ENCODE data around the gene PHLDB2.

The PHLDB2 gene

DNA sequence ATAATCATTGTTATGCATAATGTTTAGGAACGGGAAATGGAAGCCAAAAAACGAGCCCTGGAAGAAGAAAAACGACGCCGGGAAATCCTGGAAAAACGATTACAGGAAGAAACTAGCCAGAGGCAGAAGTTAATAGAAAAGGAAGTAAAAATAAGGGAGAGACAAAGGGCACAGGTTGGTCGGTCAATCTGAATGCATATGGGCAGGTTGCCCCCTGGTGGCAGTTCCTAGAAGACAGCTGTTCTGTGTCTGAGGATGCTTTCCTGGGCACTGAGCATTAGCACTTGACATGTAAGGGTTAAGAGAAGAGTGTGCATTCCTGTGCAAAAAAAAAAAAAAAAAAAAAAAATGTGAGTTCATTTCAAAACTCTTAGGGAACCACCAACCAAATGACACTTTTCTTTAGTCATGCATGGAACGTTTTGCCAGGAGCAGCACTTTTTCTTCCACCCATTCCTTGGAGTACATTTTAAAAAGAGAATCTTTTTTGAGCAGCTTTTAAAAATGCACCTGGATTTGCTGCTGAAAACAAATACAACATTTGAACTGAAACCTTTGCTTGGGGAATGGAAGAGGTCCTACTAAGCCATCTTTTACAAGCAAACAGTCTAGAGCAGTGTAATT is 108.7 kb downstream of the PHLDB2 start:
- DNase-seq: peak; percentile 77

DNA sequence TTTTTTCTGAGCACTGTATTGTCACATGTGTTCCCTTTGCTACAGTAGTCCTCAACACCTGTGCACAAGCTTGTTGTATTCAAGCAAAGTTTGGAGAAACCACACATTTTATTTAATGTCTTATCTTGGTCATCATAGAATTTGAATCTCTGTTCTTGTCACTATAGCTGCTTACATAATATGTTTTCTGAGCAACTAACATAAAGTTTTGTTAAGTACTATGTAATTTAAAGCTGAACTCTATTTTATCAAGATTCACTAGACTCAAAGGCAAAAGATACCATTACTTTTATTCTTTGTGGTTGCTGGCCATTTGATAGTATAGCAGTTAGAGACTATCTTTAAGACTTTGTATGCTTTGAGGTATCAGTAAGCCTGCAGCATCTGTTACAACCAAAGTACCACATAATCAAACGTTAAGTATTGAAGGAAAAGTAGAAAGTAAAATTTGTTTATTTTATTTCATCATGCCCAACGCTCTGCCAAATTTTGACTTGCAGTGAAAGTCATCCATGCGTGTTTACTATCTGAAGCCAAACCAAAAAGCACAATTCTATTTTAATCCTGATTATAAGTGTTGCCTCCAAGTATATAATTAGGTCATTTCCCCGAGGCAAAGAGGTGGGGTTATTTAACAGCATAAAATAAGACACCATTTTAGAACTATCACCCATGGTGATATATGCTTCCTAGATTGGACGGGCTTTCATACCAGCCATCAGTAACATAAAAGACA is 109.4 kb downstream of the PHLDB2 start:
- DNase-seq: peak; percentile 25

DNA sequence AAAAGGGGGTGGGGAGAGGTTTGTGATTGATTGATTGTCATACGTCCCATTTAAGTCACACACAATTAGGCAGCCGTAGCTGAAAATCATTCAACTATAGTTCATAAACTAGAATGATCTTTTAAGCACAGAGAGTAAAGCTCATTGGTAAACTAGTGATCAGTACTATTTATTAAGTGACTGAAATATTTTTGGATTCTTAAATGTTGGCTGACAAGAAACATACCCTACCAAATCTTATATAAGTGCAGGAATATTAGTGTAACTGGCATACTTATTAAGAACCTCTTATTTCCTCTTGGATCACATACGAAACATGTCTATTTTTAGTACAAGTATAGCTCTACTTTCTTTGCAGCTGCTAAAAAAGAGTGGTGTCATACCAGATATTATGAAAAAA is 111.3 kb downstream of the PHLDB2 start:
- no peak for DNase-seq

DNA sequence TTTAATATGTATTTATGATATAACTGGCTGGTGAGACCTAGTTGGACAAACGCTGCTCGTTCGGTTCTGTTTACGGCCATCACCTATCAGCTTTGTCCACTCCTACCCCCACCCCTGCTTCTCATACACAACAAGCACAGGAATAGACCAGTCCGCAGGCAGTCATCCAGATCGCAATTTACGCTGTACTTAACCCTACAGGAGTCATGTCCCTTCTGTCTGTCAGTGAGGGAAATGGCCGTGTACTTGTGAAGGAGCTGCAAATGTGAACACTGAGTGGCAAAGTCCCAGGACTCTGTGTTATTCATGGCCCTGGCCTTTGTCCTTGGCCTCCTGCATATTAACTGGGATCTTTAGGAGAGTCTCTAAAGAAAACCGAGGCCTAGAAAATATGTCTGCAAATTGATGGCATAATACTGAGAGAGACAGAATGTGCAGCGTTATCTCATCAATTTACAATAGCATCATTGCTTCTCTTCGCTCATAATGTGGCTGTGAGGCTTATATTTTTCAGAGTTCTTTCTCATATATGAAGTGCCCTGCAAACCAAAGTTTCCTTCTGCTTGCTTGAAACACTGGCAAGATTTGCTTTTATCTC is 112.6 kb downstream of the PHLDB2 start:
- peak; percentile 20 for DNase-seq

DNA sequence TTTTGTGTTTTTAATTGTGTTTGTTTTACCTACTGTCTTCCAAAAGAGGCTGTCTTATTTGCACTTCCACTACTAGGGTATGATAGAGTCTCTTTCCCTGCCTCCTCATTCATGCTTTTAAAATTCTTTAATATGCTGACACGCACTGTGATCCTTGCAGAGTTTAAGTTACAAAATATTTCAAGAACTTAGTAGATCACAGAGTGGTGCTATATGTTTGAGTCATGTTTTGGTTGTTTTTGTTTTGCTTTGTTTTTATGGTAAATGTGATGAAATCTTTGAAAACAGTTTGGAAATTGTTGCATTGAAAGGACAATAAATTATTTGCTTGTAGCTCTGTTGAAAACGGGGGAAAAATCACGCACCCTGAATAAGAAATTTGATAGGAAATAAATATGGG is 113.8 kb downstream of the PHLDB2 start:
- DNase-seq: no peak

DNA sequence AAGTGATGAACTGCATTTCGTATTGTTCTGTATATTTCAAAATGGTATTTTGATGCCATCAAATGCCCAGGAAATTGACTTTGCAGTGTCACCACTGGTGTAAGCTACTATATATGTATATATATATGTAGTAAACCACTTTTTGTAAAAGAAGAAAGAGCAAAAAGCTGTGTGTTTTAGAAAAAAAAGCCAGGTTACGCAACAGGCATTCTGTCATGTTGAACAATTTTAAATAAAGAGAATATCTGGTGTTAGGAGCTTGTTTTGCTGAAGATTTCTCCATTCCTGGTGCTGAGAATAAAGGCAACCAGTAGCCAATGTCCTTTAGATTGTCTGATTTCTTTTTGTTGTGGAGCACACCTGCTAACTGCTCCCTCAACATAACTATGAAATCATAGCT is 116.1 kb downstream of the PHLDB2 start:
- DNase-seq: no peak

DNA sequence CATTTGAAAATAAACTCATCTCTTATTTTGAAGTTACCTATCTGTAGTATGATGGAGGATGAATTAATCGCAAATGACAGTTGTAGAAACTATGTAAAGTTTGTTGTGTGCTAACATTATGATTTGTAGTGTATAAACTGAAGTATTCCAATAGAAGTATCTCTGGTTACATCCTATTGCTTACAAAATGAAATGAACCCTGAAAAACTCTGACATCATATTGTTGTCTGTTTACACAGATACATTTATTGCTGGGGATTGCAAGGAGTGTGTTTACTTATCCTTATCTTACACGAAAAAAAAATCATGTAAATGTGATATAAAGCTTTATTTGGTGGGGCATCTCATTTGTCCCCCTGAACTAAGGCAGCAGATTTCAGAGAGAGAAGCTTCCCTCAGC is 117.2 kb downstream of the PHLDB2 start:
- DNase-seq: no peak

DNA sequence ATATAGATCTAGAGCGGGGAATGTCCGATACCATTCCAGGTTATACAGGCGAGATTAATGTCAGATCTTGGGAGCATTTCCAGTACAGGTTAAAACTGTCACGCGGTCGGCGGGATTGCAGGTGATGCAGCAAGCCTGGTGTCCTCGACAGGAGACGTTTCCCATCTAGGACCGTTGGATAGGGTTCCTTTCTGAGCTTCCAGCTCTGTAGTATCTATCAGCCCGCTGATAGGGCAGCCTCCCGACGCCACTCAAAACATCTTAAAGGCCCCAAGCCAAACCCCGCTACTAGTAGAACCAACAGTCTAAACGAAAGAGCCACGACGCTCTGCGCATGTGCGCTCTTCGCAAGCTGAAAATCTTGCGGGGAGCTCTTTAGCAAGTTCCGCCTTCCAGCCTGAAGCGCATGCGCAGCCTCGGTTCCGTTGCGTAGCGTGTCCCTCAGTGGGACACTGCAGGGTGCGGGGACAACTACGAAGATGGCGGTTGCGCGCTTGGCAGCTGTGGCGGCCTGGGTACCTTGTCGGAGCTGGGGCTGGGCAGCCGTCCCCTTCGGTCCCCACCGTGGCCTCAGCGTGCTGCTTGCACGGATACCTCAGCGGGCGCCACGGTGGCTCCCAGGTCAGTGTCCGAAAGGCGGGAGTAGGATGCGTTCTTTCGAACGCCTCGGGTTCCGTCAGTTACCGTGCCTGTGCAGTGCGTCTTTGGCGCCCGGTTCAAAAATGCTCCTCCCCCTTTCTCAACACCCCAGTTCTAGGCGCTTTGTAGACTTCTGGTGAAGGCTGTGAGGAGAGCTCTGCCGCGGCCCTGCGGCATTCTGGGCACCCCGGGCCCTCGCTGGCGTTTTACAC is 119.7 kb downstream of the PHLDB2 start, which contains the start of gene ABHD10:
Gene ABHD10, plus strand, starts transcription at position 444 of the 851 bp plus-strand sequence. Its CDS starts 36 bp downstream, at position 480.
- peak; percentile 98 for DNase-seq

DNA sequence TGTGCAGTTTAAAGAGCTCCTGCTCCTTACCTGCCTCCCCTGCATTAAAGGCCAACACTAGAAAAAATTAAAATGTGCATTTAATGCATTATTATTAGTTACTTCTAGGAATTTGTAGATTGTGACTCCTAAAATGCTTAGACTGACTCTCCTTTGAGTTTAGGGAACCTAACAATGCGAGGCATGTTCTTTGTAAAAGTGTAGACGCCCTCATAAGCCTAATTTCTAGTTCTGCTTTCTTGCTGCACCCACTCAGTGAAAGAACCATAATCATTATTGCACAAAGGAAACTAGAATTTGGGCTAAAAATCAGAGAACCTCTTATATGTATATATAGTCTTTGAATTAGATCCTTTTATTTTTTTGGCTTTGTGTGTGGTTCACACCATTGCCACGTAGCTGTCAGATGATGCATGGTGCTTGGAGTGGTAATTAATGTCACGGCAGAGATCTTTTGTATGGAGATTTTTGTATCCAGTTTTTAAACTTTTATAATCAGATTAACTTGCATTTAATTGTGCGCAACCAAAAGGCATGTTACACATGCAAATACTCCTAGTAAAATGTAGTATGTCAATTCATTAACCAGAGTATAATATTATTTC is 120.5 kb downstream of the PHLDB2 start:
- peak; percentile 8 for DNase-seq

DNA sequence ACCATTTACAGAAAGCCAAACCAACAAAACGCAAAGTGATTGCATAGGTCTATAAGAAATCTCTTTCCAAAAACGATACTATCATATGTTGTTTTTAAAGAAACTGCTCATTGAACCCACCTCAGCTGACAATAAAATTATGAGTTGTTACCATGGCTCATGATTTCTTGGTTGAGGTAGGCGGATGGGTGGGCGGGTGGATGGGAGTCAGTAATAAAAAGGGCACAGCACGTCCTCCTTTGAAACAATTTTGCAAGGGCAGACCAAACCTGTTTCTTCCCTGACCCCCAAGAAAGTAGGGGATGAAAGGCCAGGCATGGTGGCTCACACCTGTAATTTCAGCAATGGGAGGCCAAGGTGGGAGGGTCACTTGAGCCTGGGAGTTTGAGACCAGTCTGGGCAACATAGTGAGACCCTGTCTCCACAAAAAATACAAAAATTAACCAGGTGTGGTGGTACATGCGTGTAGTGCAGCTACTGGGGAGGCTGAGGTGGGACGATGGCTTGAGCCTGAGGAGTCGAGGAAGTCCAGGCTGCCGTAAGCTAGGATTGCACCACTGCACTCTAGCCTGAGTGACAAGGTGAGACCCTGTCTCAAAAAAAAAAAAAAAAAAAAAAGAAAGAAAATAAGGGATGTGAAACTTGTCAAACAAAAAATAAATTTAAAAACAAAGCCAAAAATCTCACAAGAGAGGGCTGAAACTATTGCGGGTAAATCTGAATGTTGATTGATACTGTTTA is 121.8 kb downstream of the PHLDB2 start:
- no peak for DNase-seq

DNA sequence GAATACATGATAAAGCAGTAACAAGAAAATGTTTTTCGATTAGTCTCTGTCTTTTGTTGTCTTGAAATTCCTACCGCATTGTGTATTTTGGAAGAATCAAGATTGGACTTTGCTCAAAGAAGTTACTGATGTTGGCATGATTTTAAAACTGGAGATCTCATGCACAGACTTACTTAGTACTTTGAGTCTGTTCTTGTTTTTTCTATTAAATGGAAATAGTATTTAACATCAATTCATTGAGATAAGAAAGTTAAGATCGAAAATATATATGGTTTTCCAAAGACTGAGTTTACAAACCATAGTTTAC is 122.3 kb downstream of the PHLDB2 start:
- no peak for DNase-seq

DNA sequence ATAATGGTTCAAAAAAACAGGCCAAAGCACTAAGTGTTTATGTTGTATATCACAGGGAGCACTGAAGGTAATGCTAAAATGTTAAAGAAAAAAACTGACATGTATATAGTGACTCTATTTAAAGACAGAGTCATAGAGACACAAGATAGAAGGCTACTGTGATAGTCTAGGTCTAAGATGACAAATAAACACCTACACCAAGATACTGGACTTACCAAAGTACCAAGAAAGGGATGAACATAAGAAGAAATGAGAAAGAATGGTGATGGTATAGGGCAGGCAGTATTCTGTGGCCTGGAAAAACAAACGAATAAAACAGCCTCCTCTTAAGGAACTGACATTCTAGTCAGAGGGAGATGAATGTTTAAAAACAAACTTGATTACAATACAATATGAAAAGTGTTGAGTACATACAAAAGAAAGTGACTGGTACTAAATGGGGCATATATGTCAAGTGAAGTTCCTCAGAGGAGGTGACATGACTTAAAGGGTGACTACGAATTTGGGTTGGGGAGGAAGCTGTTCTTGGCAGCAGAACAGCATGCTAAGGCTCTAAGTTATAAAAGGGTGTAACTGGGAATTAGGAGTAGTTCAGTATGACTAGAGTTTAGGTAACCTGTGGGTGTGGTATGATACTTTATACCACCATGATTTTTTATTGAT is 125.7 kb downstream of the PHLDB2 start:
- DNase-seq: no peak

DNA sequence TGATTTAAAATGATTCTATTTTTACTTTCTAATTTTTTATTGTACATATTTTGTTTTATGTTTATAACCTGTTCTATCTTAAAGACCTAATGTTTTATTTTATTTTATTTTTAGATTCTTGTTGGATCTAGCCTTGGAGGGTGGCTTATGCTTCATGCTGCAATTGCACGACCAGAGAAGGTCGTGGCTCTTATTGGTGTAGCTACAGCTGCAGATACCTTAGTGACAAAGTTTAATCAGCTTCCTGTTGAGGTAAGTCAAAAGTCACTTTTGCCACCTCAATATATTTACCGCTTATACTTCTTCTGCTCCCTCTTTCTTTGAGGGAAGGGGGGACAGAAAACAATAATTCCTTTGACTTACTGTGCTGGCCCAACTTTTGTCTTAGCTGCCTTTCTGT is 127.7 kb downstream of the PHLDB2 start:
- no peak for DNase-seq

DNA sequence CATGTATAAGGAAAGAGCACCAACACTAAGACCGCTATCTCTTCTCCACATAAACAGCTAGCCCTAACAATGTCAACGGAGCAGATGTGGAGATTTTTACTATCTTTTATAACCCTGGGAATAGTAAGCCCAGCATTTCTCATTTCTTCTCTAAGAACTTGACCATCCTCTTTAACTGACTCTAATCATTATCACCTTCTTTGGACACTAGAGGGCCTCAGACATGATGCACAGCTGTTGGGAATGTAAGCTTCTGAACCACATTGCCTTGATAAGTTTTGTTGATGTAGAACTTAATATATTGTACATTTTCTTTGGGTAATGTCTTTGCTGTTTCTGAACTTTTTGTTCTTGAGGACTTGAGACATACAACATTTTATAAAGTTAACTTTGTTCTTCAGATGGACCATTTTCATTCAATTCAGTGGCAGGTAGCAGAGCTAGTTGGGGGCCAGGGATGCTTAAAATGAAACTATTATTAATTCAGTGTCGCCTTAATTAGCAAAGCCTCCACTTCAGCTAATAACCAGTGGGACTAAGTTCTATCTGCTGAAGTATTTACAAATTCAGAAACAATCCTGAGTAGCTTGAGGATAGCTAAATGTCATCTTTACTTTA is 130.1 kb downstream of the PHLDB2 start:
- DNase-seq: peak; percentile 35

DNA sequence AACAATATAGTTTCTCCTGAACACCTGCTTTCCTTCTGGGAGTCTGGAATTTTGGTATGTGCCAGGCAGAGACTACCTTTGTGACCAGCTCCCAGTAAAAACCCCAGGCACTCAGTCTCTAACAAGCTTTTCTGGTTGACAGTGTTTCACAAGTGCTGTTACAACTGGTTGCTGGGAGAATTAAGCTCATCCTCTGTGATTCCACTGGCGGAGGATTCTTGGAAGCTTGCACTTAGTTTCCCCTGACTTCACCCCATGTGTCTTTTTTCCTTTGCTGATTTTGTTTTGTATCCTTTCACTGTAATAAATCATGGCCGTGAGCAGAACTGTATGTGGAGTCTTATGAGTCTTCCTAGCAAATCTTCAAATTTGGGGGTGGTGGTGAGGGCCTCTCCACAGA is 134.0 kb downstream of the PHLDB2 start:
- DNase-seq: no peak

DNA sequence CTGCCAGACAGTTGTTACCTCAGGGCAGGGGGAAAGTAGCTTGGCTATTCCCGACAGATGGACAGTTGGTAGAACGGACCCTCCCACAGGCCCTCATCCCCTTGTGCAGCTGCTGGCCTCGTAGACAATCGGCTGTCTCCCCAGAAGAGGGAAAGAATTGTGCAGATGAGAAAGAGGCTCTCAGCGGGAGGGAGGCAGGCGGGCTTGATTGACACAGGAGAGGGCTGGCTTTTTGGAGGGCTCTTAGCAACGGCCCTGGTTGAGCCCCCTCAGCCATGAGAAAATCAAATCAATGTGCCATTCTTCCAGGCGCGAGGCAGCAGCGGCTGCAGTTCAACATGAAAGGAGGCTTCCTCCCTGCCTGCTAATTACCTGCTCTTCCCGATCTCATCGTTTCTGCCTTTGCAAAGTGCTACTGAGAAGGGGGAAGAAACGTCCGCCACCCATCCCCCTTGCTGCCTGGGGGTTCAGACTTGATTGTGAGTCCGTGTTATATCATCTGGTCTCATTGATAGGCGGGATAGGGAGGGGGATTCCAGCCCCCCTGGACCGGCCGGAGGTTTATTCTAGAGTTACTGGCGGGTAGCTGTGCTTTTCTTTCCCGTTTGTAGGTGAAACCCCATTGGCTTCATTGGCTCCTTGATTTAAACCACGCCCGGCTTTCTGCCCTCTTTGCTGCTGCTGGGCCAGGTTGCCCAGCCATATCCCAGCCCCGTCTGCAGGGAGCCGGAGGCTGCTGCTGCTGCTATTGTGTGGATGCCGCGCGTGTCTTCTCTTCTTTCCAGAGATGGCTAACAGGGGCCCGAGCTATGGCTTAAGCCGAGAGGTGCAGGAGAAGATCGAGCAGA is 139.8 kb downstream of the PHLDB2 start, which contains the start of gene TAGLN3:
Gene TAGLN3, plus strand, starts transcription at position 287 of the 848 bp plus-strand sequence. Its CDS starts 501 bp downstream, at position 788.
- DNase-seq: peak; percentile 73

DNA sequence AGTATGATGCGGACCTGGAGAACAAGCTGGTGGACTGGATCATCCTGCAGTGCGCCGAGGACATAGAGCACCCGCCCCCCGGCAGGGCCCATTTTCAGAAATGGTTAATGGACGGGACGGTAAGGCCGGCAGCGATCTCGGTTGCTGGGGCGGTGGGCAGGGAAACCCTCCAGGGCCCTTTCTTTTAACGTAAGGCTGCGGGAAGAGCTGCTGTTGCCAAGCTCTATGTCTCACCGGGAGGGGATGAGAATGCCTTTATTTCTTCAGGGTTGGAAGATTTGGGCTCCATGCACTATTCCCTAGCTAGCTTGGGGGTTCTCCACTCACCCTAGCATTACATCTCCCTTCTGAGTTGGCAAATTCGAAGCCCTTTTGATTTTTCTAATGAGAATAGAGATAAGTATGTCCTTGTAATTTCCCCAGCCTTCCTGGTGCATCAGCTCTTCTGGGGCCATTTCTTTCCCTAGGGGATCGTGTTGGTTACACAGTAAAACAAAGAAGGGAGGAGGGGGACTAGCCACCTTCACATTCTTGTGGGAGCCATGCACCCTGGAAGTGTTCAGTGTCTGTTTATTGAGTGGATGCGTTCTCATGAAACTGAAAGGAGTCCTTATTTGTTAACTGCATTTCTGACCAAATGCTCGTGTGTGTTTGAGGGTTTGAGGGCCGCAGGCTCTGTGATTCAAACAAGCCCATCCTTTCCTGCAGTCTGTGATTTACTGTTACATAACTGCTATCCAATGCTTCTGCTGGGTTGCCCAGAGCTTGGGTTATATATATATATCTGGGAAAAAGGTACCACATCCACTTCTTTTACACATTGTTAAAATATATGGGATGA is 140.6 kb downstream of the PHLDB2 start:
- DNase-seq: peak; percentile 17

DNA sequence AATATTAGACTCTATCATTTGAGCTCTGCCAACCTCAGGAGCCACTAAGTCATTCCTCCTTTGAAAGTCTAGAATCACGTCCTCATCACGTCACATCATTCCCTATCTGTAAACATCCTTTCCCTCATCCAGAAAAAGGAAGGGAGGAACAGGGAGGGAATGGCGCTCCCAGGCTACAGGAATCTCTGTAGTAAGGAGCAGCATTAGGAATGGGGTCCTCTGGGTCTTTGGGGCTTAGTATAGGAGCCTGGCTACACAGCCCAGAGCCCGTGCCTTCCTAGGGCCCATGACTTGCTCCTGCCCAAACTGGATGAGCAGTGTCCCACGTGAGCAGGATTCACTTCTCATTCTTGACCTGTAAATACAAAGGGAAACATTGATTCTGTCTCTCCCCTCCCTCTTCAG is 141.3 kb downstream of the PHLDB2 start:
- no peak for DNase-seq

DNA sequence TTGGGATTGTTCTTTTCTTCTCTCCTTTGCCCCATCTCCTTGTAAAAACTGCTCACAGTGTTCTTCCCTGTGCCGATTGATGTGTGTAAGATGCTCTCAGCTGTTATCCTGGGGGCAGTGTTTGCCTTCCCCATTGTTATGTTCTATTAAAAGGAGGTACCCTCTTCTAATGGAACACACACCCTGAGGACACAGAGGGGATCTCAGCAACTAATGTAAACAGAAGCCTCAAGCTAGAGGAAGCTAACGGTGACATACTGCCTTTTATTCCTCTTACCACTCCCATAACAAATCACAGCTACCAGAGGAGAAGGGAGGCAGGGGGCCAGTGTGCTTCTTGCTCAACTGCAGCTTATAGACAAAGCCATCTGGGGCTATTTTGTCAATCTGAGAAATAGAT is 141.9 kb downstream of the PHLDB2 start:
- DNase-seq: no peak
